ENCODE data around the gene ELAC1. TPM values are rescaled to one million over a fixed set of nuclear protein-coding genes. Genes with fewer than 3 reads are reported as not detected.

The ELAC1 gene
- total and polyA plus RNA-seq, 5 donors: 4.9 to 8.6 (median 5.6) TPM

GRCh38 chr18:50973367-50974126 is 5.7 kb downstream of the ELAC1 start:
- H3K27ac ChIP-seq (ENCODE audit: low read length): no peak overlapping the region
- no peak overlapping the region for H3K4me3 ChIP-seq (ENCODE audit: low read length)
- H3K9me3 ChIP-seq (ENCODE audit: control insufficient read depth, low read length): no peaks in the 10 kb centered on the region
- WGBS: 87% methylated on average over 4 of the region's 4 CpGs
- ATAC-seq (peak; percentile 42 to 69), DNase-seq (no peak)
- intact Hi-C loops (cut with DNase I): loop anchor here in 1 of 4 donors (10.0 kb wide), 1 partner anchor 51 kb away; no protein-coding TSS in a partner anchor
- H3K27me3 ChIP-seq (ENCODE audit: control insufficient read depth, insufficient read depth): no peaks in the 10 kb centered on the region
- H3K4me1 ChIP-seq (ENCODE audit: control insufficient read depth, insufficient read depth, low read length): peaks cover 4% of the 10 kb centered on the region

GRCh38 chr18:50977037-50977760 is 9.4 kb downstream of the ELAC1 start:
- ATAC-seq (no peak), DNase-seq (no peak)
- WGBS: 96% methylated on average over 5 of the region's 5 CpGs
- intact Hi-C loops (cut with DNase I): loop anchor here in 1 of 4 donors (10.0 kb wide), 1 partner anchor 48 kb away; no protein-coding TSS in a partner anchor
- Histone ChIP-seq H3K27ac (ENCODE audit: low read length) (no peak overlapping the region), H3K9me3 (ENCODE audit: control insufficient read depth, low read length) (no peaks in the 10 kb centered on the region), H3K27me3 (ENCODE audit: control insufficient read depth, insufficient read depth) (no peaks in the 10 kb centered on the region), H3K4me3 (ENCODE audit: low read length) (no peak overlapping the region), H3K4me1 (ENCODE audit: control insufficient read depth, insufficient read depth, low read length) (no peaks in the 10 kb centered on the region)

DNA sequence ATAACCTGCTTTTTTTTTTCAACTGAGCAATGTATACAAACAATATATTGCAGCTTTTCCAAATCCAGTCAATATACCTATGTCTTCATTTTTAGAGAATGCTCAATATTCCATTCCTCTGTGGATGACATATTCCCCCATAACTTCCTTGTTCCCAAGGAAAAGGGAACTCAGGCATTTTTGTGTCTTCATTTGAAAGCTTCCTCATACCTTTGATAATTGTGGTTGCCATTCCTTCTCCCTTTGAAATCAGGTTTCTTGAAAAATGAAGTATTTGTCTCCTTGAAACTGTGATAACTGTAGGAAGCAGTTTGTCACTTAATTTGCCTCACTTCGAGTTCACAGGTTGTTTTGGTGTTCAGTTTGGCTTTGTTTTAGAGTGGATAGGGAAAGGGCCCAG is 13.5 kb downstream of the ELAC1 start:
- 79% methylated on average over 1 of the region's 1 CpG for WGBS

GRCh38 chr18:50982086-50982801 is 14.4 kb downstream of the ELAC1 start:
- WGBS: 83% methylated on average over 8 of the region's 8 CpGs

More for the DNA sequence above, 13.5 kb downstream of the ELAC1 start:
- intact Hi-C loops (cut with DNase I): no loop called here
- H3K27me3 ChIP-seq (ENCODE audit: control insufficient read depth, insufficient read depth): no peaks in the 10 kb centered on the region
- no peak for ATAC-seq
- H3K27ac ChIP-seq (ENCODE audit: low read length): no peak overlapping the region
- H3K4me3 ChIP-seq (ENCODE audit: low read length): no peak overlapping the region
- H3K4me1 ChIP-seq (ENCODE audit: control insufficient read depth, insufficient read depth, low read length): no peaks in the 10 kb centered on the region
- no peak for DNase-seq
- H3K9me3 ChIP-seq (ENCODE audit: control insufficient read depth, low read length): no peaks in the 10 kb centered on the region

DNA sequence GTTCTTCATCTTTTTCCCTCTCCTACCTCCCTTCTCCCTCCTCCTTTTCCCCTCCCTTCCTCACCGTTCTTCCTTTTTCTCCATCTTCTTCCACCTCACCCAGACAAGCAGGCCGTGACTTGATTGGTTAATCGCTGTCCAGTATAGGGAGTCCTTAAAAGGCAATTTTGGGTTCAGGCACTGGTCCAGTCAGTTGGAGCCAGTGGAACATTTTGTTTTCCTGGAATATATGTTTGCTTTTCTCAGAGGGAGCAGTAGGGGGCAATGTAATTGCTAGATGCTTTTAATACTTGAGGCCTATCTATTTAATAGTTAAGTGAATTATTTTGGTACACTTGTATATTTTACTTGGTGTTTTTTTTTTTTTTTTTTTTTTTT is 15.0 kb downstream of the ELAC1 start:
- Histone ChIP-seq H3K27me3 (ENCODE audit: control insufficient read depth, insufficient read depth) (no peaks in the 10 kb centered on the region), H3K4me1 (ENCODE audit: control insufficient read depth, insufficient read depth, low read length) (no peaks in the 10 kb centered on the region), H3K4me3 (ENCODE audit: low read length) (no peak overlapping the region), H3K27ac (ENCODE audit: low read length) (no peak overlapping the region), H3K9me3 (ENCODE audit: control insufficient read depth, low read length) (no peaks in the 10 kb centered on the region)
- DNase-seq (no peak), ATAC-seq (no peak)
- WGBS: over 99% methylated on average over 3 of the region's 3 CpGs
- intact Hi-C loops (cut with DNase I): no loop called here

More at GRCh38 chr18:50982086-50982801, 14.4 kb downstream of the ELAC1 start:
- H3K4me3 ChIP-seq (ENCODE audit: low read length): no peak overlapping the region
- H3K4me1 ChIP-seq (ENCODE audit: control insufficient read depth, insufficient read depth, low read length): no peaks in the 10 kb centered on the region
- ATAC-seq: no peak
- intact Hi-C loops (cut with DNase I): no loop called here
- no peak overlapping the region for H3K27ac ChIP-seq (ENCODE audit: low read length)
- no peaks in the 10 kb centered on the region for H3K27me3 ChIP-seq (ENCODE audit: control insufficient read depth, insufficient read depth)
- DNase-seq: no peak
- no peaks in the 10 kb centered on the region for H3K9me3 ChIP-seq (ENCODE audit: control insufficient read depth, low read length)

GRCh38 chr18:50986360-50987087 is 18.7 kb downstream of the ELAC1 start:
- intact Hi-C loops (cut with DNase I): no loop called here
- Histone ChIP-seq H3K4me1 (ENCODE audit: control insufficient read depth, insufficient read depth, low read length) (no peaks in the 10 kb centered on the region), H3K4me3 (ENCODE audit: low read length) (no peak overlapping the region), H3K27ac (ENCODE audit: low read length) (no peak overlapping the region), H3K27me3 (ENCODE audit: control insufficient read depth, insufficient read depth) (no peaks in the 10 kb centered on the region), H3K9me3 (ENCODE audit: control insufficient read depth, low read length) (no peaks in the 10 kb centered on the region)
- no peak for ATAC-seq
- no peak for DNase-seq
- 84% methylated on average over 2 of the region's 2 CpGs for WGBS

- no peak for ATAC-seq
- WGBS: 29% methylated on average over 2 of the region's 2 CpGs
- no peaks in the 10 kb centered on the region for H3K27me3 ChIP-seq (ENCODE audit: control insufficient read depth, insufficient read depth)
- H3K9me3 ChIP-seq (ENCODE audit: control insufficient read depth, low read length): no peaks in the 10 kb centered on the region
- intact Hi-C loops (cut with DNase I): no loop called here
- H3K4me3 ChIP-seq (ENCODE audit: low read length): no peak overlapping the region
- DNase-seq: no peak
- H3K4me1 ChIP-seq (ENCODE audit: control insufficient read depth, insufficient read depth, low read length): no peaks in the 10 kb centered on the region
- H3K27ac ChIP-seq (ENCODE audit: low read length): no peak overlapping the region
Observed at GRCh38 chr18:50987261-50987660, 19.4 kb downstream of the ELAC1 start.

GRCh38 chr18:50989711-50990110 is 21.9 kb downstream of the ELAC1 start:
- ATAC-seq (no peak), DNase-seq (no peak)
- H3K27me3 ChIP-seq (ENCODE audit: control insufficient read depth, insufficient read depth): no peaks in the 10 kb centered on the region
- WGBS: 89% methylated on average over 3 of the region's 3 CpGs
- H3K4me3 ChIP-seq (ENCODE audit: low read length): no peak overlapping the region
- H3K4me1 ChIP-seq (ENCODE audit: control insufficient read depth, insufficient read depth, low read length): no peaks in the 10 kb centered on the region
- no peak overlapping the region for H3K27ac ChIP-seq (ENCODE audit: low read length)
- no peaks in the 10 kb centered on the region for H3K9me3 ChIP-seq (ENCODE audit: control insufficient read depth, low read length)
- intact Hi-C loops (cut with DNase I): no loop called here

DNA sequence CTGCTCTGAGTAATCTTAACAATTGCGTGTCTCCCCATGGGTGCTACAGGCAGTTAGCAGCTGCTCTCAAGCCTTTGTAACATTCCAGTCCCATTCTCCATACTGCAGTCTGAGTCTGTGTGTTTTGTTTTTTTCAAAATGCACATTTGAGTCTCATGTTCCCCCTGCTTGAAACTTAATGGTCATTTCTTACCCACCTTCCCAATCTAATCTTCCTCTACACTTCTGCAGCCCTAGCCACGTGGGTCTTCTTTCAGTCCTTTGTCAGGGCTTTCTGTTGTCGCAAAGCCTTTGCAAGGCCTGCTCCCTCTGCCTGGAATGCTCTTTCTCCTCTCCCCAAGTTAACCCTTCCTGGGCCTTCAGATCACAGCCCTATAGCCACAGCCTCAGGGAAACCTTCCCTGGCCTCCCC is 24.5 kb downstream of the ELAC1 start:
- no peak for DNase-seq
- no peaks in the 10 kb centered on the region for H3K4me1 ChIP-seq (ENCODE audit: control insufficient read depth, insufficient read depth, low read length)
- no peaks in the 10 kb centered on the region for H3K9me3 ChIP-seq (ENCODE audit: control insufficient read depth, low read length)
- no peaks in the 10 kb centered on the region for H3K27me3 ChIP-seq (ENCODE audit: control insufficient read depth, insufficient read depth)
- intact Hi-C loops (cut with DNase I): no loop called here
- H3K4me3 ChIP-seq (ENCODE audit: low read length): no peak overlapping the region
- H3K27ac ChIP-seq (ENCODE audit: low read length): no peak overlapping the region
- no peak for ATAC-seq
- 64% methylated on average over 3 of the region's 3 CpGs for WGBS

GRCh38 chr18:50994031-50994430 is 26.2 kb downstream of the ELAC1 start:
- Histone ChIP-seq H3K4me3 (ENCODE audit: low read length) (no peak overlapping the region), H3K4me1 (ENCODE audit: control insufficient read depth, insufficient read depth, low read length) (no peaks in the 10 kb centered on the region), H3K27me3 (ENCODE audit: control insufficient read depth, insufficient read depth) (no peaks in the 10 kb centered on the region), H3K27ac (ENCODE audit: low read length) (no peak overlapping the region), H3K9me3 (ENCODE audit: control insufficient read depth, low read length) (no peaks in the 10 kb centered on the region)
- no peak for ATAC-seq
- WGBS: 61% methylated on average over 2 of the region's 2 CpGs
- intact Hi-C loops (cut with DNase I): no loop called here
- no peak for DNase-seq
